NCI-H2227 (cell line): Measurements from ENCODE around the gene WDR18.
A peak's percentile ranks its signal among the peaks of the same experiment; 100 is the strongest.

Experiments
- DNase-seq: peaks from one replicate; lab custom pipeline; 2025; ENCODE audit not compliant: unreplicated experiment; lab: John Stamatoyannopoulos, UW

Gene WDR18

GRCh38 chr19:984165-984967 is at the start of gene WDR18:
TSS of gene WDR18 (plus strand) at chr19:984345. CDS start at chr19:984354, 9 bp downstream.
- DNase-seq, result peak; percentile 94

GRCh38 chr19:934865-935479 is 49.2 kb upstream of the WDR18 start:
- no peak for DNase-seq

GRCh38 chr19:936175-936546 is 48.0 kb upstream of the WDR18 start:
- no peak for DNase-seq

GRCh38 chr19:937259-937694 is 46.9 kb upstream of the WDR18 start:
- DNase-seq, result no peak

- no peak for DNase-seq
Observed at GRCh38 chr19:938233-938923, 45.8 kb upstream of the WDR18 start.

GRCh38 chr19:939439-939838 is 44.7 kb upstream of the WDR18 start:
- DNase-seq, result no peak

- no peak for DNase-seq
Observed at GRCh38 chr19:939922-940321, 44.2 kb upstream of the WDR18 start.

GRCh38 chr19:940591-941291 is 43.4 kb upstream of the WDR18 start:
- DNase-seq, result peak; percentile 30

- no peak for DNase-seq
Observed at GRCh38 chr19:941292-942132, 42.6 kb upstream of the WDR18 start.

- DNase-seq, result no peak
Observed at GRCh38 chr19:942133-942645, 42.0 kb upstream of the WDR18 start.

GRCh38 chr19:943551-944170 is 40.5 kb upstream of the WDR18 start:
- no peak for DNase-seq

GRCh38 chr19:944171-944567 is 40.0 kb upstream of the WDR18 start:
- DNase-seq, result peak; percentile 46

- DNase-seq, result peak; percentile 59
Observed at GRCh38 chr19:944663-945241, 39.4 kb upstream of the WDR18 start.

- DNase-seq, result no peak
Observed at GRCh38 chr19:945401-946252, 38.5 kb upstream of the WDR18 start.

GRCh38 chr19:947090-947706 is 36.9 kb upstream of the WDR18 start:
- DNase-seq, result no peak

- DNase-seq, result no peak
Observed at GRCh38 chr19:947707-948539, 36.2 kb upstream of the WDR18 start.

- DNase-seq, result no peak
Observed at GRCh38 chr19:948842-949496, 35.2 kb upstream of the WDR18 start.
